HAP-1 (cell line): ENCODE measurements around the gene PDSS2.

Source experiments
- DNase-seq, 2 experiments: peaks; one replicate each; pipeline ENCODE4 v3.0.0-alpha.2; 2016 to 2020; ENCODE audit warnings: low spot score in 2 of 2
- H3K27me3 ChIP-seq: fragments of 250-450 bp; sonication (Bioruptor Pico); 2 replicates; pipeline ENCODE4 v1.5.1; 2020; ENCODE audit warnings: low read depth, mild to moderate bottlenecking, moderate library complexity
- H3K36me3 ChIP-seq: fragments of 250-450 bp; sonication (Bioruptor Pico); replicated peaks from 2 replicates; pipeline ENCODE4 v1.5.1; 2020; ENCODE audit warnings: mild to moderate bottlenecking
- H3K4me1 ChIP-seq: fragments of 250-450 bp; sonication (Bioruptor Pico); 2 replicates; pipeline ENCODE4 v1.5.1; 2020; ENCODE audit warnings: mild to moderate bottlenecking
- H3K4me3 ChIP-seq: fragments of 250-450 bp; sonication (Bioruptor Pico); 2 replicates; pipeline ENCODE4 v1.5.1; 2020; ENCODE audit warnings: mild to moderate bottlenecking, moderate library complexity
- H3K9me3 ChIP-seq: fragments of 250-450 bp; sonication (Bioruptor Pico); 2 replicates; pipeline ENCODE4 v1.5.1; 2020; ENCODE audit warnings: mild to moderate bottlenecking, moderate library complexity
- in situ Hi-C: fragments of 300-500 bp; cut with MboI; formaldehyde crosslinking; loops from 3 replicates; pipeline ENCODE4 v1.14.3; 2020; ENCODE audit warnings: low sequenced_read_pairs, inconsistent platforms, mixed read lengths

PDSS2 gene

GRCh38 chr6:107115695-107116327 is 343.6 kb downstream of the PDSS2 start:
- Histone ChIP-seq H3K4me3 (peak overlapping the region; percentile 44), H3K27me3 (no peaks in the 10 kb centered on the region), H3K9me3 (no peaks in the 10 kb centered on the region), H3K36me3 (no peaks in the 10 kb centered on the region), H3K4me1 (peaks cover 25% of the 10 kb centered on the region)
- DNase-seq: peak; percentile 74 to 88
- in situ Hi-C loops: no loop called here

DNA sequence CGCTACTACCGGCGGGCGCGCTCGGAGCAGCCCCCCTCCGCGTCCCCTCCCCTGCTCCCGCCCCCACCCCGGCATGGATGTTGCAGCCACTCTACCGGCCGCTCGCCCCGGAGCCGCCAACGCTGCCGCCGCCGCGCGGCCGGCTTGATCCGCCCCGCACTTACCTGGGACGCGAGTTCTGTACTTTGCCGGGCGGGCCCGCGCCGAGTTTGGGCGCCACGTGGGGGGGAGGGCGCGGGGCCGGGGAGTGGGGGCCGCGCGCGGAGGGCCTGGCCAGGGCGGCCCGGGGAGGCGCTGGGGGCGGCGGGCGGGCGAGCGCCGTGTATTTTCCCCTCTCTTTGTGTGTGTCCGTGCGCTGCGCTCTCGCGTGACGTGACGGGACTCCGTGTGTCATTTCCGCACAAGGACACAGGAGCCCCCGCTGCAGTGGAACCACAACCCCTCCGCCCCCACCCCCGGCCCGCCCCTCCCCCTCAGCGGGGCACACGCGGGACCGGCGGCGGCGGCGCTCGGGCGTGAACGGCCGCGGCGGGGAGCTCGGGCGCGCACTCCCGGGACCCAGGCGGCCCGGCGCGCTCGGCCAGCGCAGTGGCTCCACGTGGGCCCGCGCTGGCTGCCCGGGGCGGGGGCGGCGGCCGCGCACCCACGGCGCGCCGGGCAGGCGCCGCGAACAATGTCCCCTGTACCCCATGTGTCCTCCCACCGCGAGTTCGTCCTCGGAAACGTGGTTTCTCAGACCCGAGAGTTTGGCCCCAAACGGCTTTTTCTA is 344.3 kb downstream of the PDSS2 start, which contains the start of gene BEND3:
TSS of gene BEND3 (minus strand) at position 590 of the 769 bp plus-strand sequence. CDS start 16,230 bp downstream, outside the sequence.
- DNase-seq: peak in 1 of 2 experiments; percentile 57
- no peaks in the 10 kb centered on the region for H3K9me3 ChIP-seq
- no peaks in the 10 kb centered on the region for H3K27me3 ChIP-seq
- peaks cover 25% of the 10 kb centered on the region for H3K4me1 ChIP-seq
- in situ Hi-C loops: no loop called here
- H3K4me3 ChIP-seq: peak within 1 kb of the TSS; percentile 44
- H3K36me3 ChIP-seq: no peaks in the 10 kb centered on the region

- no peaks in the 10 kb centered on the region for H3K9me3 ChIP-seq
- in situ Hi-C loops: no loop called here
- peak; percentile 76 to 88 for DNase-seq
Observed at GRCh38 chr6:107114213-107114925, 345.0 kb downstream of the PDSS2 start.

GRCh38 chr6:107110200-107110599 is 349.2 kb downstream of the PDSS2 start:
- Histone ChIP-seq H3K27me3 (no peaks in the 10 kb centered on the region), H3K4me1 (peaks cover 15% of the 10 kb centered on the region), H3K9me3 (no peaks in the 10 kb centered on the region), H3K4me3 (no peak overlapping the region), H3K36me3 (no peaks in the 10 kb centered on the region)
- DNase-seq: no peak
- in situ Hi-C loops: no loop called here

More at GRCh38 chr6:107114213-107114925, 345.0 kb downstream of the PDSS2 start:
- H3K4me1 ChIP-seq: peaks cover 25% of the 10 kb centered on the region
- peak overlapping the region; percentile 36 for H3K4me3 ChIP-seq
- no peaks in the 10 kb centered on the region for H3K36me3 ChIP-seq
- H3K27me3 ChIP-seq: no peaks in the 10 kb centered on the region

GRCh38 chr6:107108201-107108890 is 351.0 kb downstream of the PDSS2 start:
- Histone ChIP-seq H3K4me1 (peaks cover 11% of the 10 kb centered on the region), H3K36me3 (no peaks in the 10 kb centered on the region), H3K27me3 (no peaks in the 10 kb centered on the region), H3K9me3 (no peaks in the 10 kb centered on the region), H3K4me3 (no peak overlapping the region)
- in situ Hi-C loops: no loop called here
- no peak for DNase-seq

GRCh38 chr6:107107791-107108190 is 351.6 kb downstream of the PDSS2 start:
- H3K4me1 ChIP-seq: peaks cover 11% of the 10 kb centered on the region
- in situ Hi-C loops: no loop called here
- H3K9me3 ChIP-seq: no peaks in the 10 kb centered on the region
- no peak for DNase-seq
- no peak overlapping the region for H3K4me3 ChIP-seq
- H3K27me3 ChIP-seq: no peaks in the 10 kb centered on the region
- no peaks in the 10 kb centered on the region for H3K36me3 ChIP-seq

DNA sequence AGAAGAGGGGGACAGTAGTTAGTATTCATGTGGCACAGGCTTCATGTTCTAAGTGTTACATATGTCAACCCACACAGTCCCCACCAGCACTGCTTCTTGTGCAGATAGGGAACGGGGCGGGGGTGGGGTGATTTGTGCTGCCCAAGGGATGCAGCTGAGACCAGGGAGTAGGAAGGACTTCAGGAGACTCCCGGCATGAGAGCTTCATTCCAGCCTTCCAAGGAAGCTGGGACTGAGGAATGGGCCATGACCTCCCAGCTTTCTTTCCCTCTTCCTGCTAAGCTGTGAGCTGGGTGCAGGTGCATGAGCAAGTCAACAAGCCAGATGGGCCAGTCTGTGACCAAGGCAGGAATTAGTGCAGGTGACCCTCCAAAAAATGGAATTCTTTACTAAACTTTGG is 353.2 kb downstream of the PDSS2 start:
- Histone ChIP-seq H3K4me3 (no peak overlapping the region), H3K9me3 (no peaks in the 10 kb centered on the region), H3K36me3 (no peaks in the 10 kb centered on the region), H3K4me1 (peaks cover 11% of the 10 kb centered on the region), H3K27me3 (no peaks in the 10 kb centered on the region)
- in situ Hi-C loops: no loop called here
- peak in 1 of 2 experiments; percentile 34 for DNase-seq

DNA sequence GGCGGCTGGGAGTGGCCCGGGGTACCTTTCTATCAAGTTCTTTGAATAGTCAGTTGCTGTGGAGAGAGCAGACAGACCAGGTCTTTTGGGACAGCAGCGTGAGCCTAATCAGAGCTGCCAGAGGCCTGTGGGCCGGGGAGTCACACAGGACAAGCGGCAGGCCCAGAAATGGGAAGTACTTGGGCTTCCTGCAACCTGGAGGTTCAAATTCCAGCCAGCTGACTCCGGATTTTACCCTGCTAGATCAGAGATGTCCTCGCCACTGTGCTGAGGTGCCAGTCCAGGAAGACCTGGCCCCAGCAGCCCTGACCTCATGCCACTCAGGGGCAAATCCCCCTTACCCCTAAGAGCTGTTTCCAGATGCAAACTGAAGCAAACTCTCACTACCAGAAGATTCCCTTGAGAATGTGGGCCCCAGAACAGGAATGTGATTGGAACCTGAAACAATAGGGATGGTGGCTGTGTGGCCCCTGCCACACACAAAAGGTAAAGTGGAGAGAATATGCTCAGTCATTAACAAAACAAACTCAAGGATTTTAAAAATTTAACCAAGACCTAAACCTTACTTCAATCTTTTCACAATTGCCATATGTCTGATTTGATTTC is 353.8 kb downstream of the PDSS2 start:
- DNase-seq: peak in 1 of 2 experiments; percentile 13
- Histone ChIP-seq H3K9me3 (no peaks in the 10 kb centered on the region), H3K4me1 (peaks cover 11% of the 10 kb centered on the region), H3K27me3 (no peaks in the 10 kb centered on the region), H3K36me3 (no peaks in the 10 kb centered on the region), H3K4me3 (no peak overlapping the region)
- in situ Hi-C loops: no loop called here

DNA sequence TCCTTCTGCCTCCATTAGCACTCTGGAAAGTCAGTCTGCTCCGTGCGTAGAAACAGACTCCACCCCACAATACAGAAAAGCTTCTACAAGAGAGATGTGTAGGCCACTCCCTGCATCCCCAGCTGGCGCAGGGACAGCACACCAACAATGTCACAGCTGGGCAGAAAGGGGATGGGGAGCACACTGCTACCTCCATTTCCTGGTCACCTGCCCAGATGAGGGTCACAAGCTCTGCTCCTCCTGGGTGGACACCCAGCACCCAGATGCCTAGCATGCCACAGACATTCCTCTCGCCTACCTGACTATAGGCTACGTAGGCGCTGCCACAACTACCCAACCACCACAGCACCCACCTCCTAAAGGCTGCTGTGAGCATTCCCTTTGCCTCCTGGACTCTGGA is 356.3 kb downstream of the PDSS2 start:
- Histone ChIP-seq H3K4me1 (peaks cover 11% of the 10 kb centered on the region), H3K27me3 (no peaks in the 10 kb centered on the region), H3K9me3 (no peaks in the 10 kb centered on the region), H3K4me3 (no peak overlapping the region), H3K36me3 (peaks cover 4% of the 10 kb centered on the region; the same call in 1 of the 2 replicates)
- in situ Hi-C loops: no loop called here
- no peak for DNase-seq
